C1 segment of cervical spinal cord (tissue), 14 donors: ENCODE data around the gene ABCA3.
"Not testable (repeated sequence)": the region's sequence is repeated elsewhere in the genome, so short reads cannot be mapped to it uniquely, and the experiment has no call there.

Experiments
- DNase-seq, 14 donors: peaks; one replicate each; lab custom pipeline; 2025; lab: John Stamatoyannopoulos, UW

The ABCA3 gene

DNA sequence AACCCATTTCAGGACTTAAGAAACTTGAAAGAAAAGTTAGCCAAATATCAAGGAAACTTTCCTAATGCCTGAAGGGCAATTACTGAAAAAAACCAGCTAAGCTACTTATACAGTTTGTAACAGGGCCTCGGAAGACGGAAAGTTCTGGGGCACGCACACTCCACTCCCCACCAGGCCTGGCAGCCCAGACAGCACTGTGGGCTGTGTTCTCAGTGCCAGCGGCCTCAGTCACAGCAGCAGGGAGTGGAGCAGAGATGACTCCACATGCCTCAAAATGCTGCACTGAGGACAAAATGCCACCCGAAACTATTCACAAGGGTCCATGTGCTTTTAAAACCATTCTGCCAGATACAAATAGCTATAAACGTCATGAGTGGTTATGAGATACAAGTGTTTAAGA lies 82.8 kb downstream of the ABCA3 start:
- DNase-seq = no peak

DNA sequence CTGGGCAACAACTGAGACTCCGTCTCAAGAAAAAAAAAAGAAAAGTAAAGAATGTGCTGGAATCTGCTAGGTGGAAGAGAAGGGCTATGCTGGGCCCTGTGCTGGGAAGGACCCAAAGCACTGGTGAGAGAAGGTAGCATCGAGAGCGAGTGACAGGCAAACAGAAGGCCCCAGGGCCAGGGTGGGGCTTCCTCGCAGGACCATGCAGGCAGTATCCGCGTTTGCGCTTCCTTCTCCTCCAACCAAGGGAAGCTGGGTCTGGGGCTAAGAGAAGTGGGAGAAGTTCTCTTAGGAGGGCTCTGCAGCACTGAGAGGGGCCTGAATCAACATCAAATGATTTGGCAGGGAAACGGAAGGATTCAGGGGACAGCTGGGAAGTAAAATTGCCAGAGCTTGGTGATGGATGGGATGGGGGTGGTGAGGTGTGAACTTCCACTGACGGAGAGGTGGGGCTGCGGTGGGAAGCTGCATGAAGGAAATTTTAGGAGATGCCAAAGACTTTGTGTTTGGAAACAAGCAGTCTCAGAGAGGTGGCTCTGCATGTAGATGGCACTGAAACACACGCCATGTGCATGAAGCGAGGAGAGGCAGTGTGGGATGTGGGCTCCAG lies 83.9 kb downstream of the ABCA3 start:
- DNase-seq = no peak

DNA sequence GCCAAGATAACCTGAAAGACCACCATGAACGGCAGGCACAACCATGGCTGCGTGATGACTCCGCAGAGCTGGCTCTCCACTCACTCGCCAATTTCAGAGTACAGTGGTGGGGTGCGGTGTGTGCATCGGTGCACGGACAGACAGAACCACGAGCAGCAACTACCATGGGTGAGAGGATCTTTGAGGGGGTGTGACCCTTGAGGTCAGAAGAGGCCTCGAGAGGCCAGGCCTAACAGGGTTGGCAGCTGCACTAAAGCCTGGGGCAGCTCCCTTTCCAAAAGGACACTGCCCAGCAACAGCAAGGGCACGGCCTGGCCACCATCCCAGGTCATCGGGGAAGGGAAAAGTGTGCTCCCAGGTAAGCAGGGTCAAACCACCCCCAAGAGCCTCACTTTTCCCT lies 87.2 kb downstream of the ABCA3 start:
- no peak for DNase-seq

DNA sequence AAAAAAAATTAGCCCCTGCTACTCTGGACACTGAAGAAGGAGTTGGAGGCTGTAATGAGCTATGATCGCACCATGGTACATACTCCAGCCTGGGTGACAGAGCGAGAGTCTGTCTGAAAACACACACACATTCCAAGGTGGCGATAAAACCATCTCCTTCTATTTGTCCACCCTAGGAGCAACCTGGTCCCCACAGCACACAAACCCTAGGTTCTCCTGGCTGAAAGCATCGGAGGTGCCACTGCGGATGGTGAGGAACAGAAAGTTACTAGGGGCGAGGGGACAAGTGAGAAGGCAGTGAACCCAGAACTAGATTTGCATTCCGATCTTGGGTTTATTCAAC lies 87.8 kb downstream of the ABCA3 start:
- DNase-seq = no peak

DNA sequence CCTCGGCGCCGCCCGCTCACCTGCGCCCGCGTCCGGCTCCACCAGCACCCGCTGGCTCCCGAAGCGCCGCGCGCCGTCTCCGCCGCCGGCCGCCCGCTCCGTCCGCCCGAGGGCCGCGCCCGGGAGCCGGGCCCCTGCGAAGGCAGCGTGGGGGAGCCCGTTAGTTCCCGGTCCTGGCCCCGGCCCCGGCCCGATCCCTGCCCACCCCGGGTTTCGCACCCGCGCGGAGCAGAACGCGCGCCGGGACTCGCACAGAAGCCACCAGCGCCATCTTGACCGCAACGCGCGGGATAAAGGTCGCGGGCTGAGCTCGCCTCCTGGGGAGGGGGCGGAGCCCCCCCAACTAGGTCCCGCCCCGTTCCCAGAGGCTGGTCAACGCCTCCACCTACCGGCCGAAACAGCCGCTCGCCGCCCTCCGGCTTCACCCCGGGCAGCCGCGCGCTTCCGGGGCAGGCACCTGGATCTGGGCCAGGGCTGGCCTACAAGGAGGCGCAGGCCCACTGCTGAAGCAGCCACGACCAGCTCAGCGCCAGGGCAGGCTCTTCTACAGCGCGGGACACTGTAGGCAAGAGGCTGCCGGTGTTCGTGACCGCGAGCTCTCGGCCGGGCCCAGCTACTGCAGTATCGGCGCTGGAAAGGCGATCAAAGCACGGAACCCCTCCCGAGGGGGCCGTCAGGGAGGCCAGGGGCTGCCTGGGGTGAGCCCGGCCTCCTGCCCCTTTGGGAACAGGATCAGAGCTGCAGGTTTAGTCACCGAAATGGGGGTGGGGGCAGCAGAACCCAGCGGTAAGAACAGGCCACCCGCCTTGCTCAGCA lies 89.0 kb downstream of the ABCA3 start, which contains the start of gene ECI1:
Gene ECI1, minus strand, starts transcription at position 292 of the 816 bp plus-strand sequence. Its CDS starts 21 bp downstream, at position 271.
- peak; percentile 26 to 95 (median 89) for DNase-seq

DNA sequence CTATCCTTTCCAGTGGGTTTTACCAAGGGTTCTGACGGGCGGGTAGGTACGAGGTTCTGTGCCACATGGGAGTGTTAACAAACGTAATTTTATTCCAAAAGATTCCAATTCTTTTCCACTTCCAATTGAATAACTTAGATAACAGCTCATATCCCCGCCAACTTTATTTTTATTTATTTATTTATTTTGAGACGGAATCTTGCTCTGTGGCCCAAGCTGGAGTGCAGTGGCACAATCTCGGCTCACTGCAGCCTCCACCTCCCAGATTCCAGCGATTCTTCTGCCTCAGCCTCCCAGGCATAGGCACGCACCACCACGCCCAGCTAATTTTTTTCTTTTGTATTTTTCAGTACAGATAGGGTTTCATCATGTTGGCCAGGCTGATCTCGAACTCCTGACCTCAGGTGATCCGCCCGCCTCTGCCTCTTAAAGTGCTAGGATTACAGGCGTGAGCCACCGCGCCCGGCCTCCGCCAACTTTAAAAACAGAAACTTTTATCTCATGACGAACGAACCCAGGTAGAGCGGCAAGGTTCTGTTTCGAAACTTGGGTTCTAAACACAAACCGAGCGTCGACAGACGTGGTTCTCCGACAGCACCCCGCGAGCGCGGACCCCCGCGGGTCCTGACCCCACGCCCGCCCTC lies 89.8 kb downstream of the ABCA3 start:
- peak in 1 of 14 donors; percentile 37 for DNase-seq

DNA sequence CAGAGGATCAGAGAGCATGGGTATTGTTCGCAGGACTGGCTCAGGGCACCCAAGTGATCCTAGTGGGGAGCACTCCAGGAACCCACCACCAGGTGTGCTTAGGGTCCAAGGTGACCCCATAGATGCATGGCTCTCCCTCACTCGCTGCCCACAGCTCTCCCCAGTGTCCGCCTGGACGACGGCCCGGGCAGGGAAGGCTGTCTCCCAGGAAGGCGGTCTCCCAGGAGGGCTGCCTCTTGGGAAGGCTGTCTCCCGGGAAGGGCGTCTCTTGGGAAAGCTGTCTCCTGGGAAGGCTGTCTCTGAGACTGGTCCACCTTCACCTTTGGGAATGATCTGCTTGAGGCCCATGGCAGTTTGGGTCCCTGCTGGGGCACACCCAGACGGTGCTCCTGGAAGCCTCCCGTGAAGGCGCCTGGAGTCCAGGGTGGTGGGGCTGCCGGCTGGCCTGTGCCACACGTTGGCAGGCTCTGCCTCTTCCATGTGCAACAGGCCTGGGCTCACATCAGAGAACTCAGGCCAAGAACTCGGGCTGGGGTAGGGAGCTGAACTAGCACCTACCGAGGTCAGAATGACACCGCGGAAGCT lies 94.1 kb downstream of the ABCA3 start:
- no peak for DNase-seq

DNA sequence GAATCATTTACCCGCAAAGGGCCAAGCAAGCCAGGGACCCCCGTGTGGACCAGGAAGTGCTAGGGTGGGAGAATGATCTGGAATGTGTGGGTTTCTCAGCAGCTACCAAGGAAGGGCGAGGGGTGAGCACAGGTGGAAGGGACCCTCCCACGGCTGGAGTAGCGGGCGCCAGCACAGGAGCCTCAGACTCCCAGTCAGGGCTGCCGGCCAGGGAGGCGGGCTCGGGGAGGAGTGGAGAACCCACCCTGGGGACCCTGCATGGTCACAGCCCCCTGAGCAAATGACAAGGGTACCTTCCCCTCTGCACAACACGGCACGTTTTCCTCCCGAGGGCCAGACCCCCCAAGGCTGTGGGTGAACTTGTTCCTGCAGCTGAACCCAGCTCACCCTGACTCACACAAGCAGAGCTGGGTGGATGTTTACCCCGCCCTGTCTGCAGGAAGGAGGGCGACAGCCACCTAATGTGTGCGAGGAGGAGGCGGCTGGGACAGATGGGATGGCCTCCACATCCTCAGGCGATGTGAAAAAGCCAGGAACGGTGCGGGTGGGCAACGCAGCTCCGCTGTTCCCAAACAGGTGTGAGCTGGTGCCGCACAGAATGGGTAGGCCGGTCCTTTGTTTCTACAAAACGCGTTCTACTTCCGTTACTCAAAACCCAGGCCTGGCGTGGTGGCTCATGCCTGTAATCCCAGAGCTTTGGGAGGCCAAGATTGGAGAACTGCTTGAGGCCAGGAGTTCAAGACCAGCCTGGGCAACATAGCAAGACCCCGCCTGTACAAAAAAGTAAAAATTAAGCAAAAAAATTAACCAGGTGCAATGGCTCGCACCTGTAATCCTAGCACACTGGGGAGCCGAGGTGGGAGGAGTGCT lies 95.4 kb downstream of the ABCA3 start:
- DNase-seq = no peak

DNA sequence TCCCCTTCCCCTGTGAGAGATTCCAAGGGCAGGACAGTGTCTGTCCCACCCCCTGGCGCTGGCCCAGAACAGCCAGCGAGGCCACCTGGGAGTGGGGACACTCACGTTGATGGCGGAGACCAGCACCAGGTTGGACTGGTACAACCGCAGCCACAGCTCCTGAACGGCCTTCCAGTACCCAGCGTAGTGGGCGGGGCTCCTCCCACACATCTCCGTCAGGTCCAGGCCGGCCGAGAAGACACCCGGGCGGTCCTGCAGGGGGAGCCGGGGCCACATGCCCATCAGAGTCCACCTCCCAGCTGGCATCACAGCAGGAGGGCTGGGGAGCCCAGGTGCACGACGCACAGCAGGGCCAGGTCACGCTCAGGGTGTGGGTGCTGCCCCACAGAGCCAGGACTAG lies 96.2 kb downstream of the ABCA3 start:
- no peak for DNase-seq

DNA sequence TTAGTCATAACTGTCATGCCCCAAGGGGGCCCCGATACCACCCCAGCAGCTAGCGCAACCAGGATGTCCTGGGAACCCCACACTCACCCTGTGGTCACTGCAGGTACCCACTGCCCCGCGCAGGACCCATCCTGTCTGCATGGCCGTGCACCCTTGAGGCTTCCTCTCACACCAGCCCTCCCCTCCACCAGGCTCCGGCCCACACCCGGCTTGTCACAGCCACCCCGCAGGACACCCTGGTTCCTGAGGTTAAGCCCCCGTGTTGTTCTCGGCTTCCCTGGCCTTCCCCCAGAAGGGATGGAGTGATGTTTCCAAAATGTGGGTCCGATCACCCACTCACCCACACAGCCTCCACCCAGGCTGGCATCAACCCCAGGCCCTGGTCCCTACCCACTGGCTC lies 96.7 kb downstream of the ABCA3 start:
- DNase-seq = no peak

DNA sequence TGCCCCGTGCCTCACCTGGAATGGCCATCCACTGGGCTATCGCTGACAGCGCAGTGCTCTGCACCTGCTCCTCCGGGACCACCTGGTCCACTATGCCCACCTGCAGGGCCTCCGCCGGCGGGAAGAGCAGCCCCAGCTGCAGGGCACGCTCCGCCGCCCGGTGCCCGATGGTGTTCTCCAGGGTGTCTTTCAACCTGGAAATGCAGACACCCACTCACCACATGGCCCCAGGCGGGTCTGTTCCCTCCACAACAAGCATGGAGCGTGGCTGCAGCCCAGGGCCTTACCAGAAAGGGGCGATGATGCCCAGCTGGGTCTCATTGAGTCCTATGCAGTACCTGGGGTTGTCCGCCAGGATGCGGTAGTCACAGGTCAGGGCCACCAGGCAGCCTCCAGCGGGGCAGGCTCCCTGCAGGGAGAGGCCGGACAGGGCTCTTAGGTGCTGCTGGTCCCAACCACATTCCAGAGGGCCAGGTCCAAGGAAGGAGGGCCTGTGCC lies 97.4 kb downstream of the ABCA3 start:
- DNase-seq = no peak

DNA sequence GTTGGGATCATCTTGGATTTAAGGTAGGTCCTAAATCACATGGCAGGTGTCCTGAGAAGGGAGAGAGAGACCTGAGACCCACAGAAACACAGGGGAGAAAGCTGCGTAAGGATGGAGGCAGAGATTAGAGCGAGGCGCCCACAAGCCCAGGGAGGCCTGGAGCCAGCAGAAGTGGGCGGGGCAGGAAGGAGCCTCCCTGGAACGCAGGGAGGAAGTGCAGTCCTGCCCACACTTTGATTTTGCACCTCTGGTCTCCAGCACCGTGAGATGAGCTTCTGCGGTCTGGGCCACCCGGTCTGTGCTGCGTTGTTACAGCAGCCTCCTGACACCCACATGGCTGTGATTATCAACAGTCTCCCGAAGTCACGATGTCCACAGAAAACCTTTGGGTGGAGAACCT lies 97.9 kb downstream of the ABCA3 start:
- no peak for DNase-seq

DNA sequence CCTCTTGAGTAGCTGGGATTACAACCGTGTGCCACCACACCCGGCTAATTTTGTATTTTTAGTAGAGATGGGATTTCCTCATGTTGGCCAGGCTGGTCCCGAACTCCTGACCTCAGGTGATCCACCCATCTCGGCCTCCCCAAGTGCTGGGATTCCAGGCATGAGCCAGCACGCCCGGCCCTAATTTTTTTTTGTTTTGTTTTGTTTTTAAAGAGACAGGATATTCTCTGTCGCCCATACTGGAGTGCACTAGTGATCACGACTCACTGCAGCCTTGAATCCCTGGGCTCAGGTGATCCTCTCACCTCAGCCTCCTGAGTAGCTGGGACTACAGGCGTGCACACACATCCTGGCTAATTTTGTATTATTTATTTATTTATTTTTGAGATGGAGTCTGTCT lies 100.2 kb downstream of the ABCA3 start:
- not testable (repeated sequence) for DNase-seq

DNA sequence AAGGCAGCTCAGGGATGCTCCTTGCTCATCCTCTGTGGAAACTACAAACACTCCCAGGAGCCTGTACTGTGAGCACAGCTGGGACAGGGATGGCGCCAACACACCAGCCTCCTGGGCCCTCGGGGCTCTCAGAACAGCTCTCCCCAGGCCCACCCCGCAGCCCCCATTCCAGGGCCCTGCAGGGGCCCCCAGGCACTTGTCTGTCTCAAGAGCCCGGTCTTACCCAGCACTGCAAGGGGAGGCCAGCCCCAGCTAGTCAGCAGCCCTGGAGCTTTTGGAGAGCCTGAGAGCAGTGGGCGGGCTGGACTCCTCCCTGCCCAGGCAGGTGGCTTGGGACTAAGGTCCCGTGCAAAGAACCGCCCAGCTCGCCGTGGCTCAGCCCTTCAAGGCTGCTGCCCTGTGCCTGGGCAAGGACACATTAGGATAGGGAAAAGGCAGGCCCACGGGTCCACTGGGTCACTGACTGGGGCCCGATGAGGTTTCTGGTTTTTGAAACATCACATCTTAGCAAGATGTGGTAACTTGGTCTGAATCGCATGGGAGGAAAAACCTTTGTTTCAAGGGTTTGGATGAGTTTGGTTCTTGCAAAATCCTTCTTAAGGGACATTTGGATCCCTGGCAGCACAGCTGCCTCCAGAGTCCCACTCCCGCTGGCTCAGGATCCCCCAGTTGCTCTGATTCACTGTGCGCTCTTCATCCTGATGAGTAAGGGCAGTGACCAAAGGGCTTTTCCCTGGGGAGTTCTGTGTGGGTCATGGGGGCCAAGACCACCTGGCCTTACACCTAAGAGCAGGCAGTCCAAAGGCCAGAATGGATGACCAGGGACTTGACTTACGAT lies 101.5 kb downstream of the ABCA3 start:
- peak in 1 of 14 donors; percentile 40 for DNase-seq

DNA sequence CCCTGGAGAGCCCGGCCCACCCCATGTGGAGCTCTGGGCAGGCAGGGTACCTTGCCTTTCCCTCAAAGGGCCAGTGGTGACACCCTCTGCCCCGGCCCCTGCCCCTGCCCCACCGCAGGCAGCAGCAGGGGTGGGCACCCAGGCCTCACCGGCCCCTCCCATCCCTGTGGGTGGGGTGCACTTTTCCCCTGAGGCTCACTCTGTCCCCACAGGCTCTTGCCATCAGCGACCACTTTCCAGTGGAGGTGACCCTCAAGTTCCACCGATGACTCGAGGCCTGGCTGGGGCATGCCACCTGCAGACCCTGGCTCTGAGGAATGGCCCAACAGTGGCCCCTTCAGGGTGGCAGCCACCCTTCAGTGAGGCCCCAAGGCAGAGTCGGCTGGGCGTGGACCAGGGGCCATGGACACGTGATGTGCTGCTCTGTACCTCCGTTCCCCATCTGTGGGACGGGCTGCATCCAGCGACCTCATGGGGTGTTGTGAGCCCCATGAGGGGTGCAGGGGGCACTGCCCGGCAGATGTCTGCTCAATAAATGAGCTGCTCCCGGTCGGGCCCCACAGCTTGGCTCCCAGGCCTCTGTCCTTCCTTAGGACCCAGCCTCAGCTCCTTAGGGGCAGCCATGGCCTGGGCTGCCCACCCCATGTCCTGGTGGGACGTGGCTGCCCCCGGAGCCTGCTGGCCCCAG lies 102.2 kb downstream of the ABCA3 start:
- DNase-seq = no peak

DNA sequence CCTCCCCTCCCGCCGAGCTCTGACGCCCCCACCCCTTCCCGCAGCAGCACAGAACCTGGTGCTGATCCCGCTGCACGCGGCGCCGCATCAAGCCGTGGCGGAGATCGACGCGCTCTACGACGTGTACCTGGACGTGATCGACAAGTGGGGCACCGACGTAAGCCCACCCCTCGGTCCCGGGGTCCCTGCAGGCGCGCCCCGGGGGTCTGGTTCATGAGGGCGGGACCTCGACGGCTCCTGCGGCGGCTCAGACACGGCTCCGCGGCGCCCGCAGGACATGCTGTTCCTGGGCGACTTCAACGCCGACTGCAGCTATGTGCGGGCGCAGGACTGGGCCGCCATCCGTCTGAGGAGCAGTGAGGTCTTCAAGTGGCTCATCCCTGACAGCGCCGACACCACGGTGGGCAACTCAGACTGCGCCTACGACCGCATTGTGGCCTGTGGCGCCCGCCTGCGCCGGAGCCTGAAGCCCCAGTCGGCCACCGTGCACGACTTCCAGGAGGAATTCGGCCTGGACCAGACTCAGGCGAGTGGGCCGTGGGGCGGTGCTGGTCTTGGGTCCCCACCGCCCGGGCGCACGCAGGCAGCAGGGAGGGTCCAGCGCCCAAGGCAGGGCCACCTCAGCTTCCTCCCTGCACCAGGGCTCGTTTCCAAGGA lies 102.9 kb downstream of the ABCA3 start:
- DNase-seq = no peak

DNA sequence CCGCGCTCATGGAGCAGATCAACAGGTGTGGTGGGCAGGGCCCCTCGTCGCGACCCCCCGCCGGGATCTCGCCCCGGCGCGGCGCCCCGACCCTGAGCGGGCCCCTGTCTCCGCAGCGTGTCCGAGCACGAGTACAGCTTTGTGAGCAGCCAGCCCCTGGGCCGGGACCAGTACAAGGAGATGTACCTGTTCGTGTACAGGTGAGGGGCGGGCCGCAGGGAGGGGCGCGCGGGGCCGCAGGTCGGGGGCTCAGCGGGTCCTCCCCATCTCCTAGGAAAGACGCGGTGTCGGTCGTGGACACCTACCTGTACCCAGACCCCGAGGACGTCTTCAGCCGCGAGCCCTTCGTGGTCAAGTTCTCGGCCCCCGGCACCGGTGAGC lies 103.4 kb downstream of the ABCA3 start:
- DNase-seq = no peak

DNA sequence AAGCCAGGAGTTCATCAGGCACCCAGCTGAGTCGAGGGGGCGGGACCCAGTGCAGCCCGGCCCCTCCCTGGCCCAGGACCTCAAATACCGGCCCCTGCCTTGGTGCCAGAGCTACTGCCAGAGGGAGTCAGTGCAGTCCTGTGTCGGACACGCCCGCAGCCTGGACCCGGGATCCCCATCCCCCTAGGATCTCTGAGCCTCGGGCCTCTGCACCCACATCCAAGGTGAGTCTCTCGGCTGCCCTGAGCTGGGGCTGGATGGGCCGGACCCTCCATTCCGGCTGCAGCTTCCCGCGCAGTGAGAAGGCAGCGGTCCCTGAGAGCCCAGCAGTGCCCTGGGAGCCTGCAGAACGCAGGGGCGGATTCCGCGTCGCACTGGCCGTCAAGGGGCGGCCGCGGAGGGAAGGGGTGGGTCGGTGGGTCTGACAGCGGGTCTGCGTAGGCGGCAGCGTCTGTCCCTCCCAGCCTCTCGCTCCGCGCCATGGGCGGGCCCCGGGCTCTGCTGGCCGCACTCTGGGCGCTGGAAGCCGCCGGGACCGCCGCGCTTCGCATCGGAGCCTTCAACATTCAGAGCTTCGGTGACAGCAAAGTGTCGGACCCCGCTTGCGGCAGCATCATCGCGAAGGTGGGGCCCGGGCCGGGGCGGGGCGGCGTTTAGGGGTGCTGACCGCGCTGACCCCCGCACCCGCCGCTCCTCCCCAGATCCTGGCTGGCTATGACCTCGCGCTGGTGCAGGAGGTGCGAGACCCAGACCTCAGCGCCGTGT lies 104.0 kb downstream of the ABCA3 start, which contains the start of gene DNASE1L2:
Gene DNASE1L2, plus strand, starts transcription at position 108 of the 765 bp plus-strand sequence. Its CDS starts 373 bp downstream, at position 481.
- no peak for DNase-seq
